Measurements from ENCODE around the gene SCN1B.
"Not testable (repeated sequence)": the region's sequence is repeated elsewhere in the genome, so short reads cannot be mapped to it uniquely, and the experiment has no call there.

Gene SCN1B

GRCh38 chr19:35025969-35026368 lies 4.3 kb upstream of the SCN1B start:
- TF ChIP-seq CTCF (conservative IDR thresholded peaks at IDR 0.05; ENCODE audit: low read depth, low read length): no peak
- no peak overlapping the region for H3K9ac ChIP-seq
- H3K4me2 ChIP-seq: no peak overlapping the region
- no peaks in the 10 kb centered on the region for H3K4me1 ChIP-seq (ENCODE audit: low read depth, poor library complexity, severe bottlenecking)
- H4K20me1 ChIP-seq (ENCODE audit: insufficient read depth): no peaks in the 10 kb centered on the region
- H3K79me2 ChIP-seq (ENCODE audit: insufficient read depth, low read depth): no peaks in the 10 kb centered on the region
- no peak overlapping the region for H2AFZ ChIP-seq (ENCODE audit: low read depth)
- no peak overlapping the region for H3K4me3 ChIP-seq (IDR thresholded peaks at IDR 0.05; ENCODE audit: insufficient read depth, low read depth, low read length)
- H3K27ac ChIP-seq: no peak overlapping the region
- no peaks in the 10 kb centered on the region for H3K36me3 ChIP-seq (ENCODE audit: insufficient read depth)
- no peaks in the 10 kb centered on the region; the same call in 1 of the 2 replicates for H3K27me3 ChIP-seq (ENCODE audit: insufficient read depth, low read depth)

- Histone ChIP-seq H3K27me3 (ENCODE audit: insufficient read depth, low read depth) (peaks cover 1% of the 10 kb centered on the region; the same call in 1 of the 2 replicates), H3K4me1 (ENCODE audit: low read depth, poor library complexity, severe bottlenecking) (no peaks in the 10 kb centered on the region), H3K79me2 (ENCODE audit: insufficient read depth, low read depth) (no peaks in the 10 kb centered on the region), H3K4me2 (no peak overlapping the region), H3K36me3 (ENCODE audit: insufficient read depth) (no peaks in the 10 kb centered on the region), H3K4me3 (IDR thresholded peaks at IDR 0.05; ENCODE audit: insufficient read depth, low read depth, low read length) (no peak overlapping the region), H3K27ac (no peak overlapping the region), H4K20me1 (ENCODE audit: insufficient read depth) (no peaks in the 10 kb centered on the region), H3K9ac (no peak overlapping the region), H2AFZ (ENCODE audit: low read depth) (no peak overlapping the region)
- TF ChIP-seq CTCF (conservative IDR thresholded peaks at IDR 0.05; ENCODE audit: low read depth, low read length): no peak
These were observed 3.9 kb upstream of the SCN1B start for GRCh38 chr19:35026418-35026817.

GRCh38 chr19:35027009-35027408 lies 3.3 kb upstream of the SCN1B start:
- no peaks in the 10 kb centered on the region for H4K20me1 ChIP-seq (ENCODE audit: insufficient read depth)
- H3K27me3 ChIP-seq (ENCODE audit: insufficient read depth, low read depth): peaks cover 5% of the 10 kb centered on the region; the same call in 1 of the 2 replicates
- H3K4me1 ChIP-seq (ENCODE audit: low read depth, poor library complexity, severe bottlenecking): no peaks in the 10 kb centered on the region
- H3K27ac ChIP-seq: no peak overlapping the region
- H3K4me2 ChIP-seq: no peak overlapping the region
- TF ChIP-seq CTCF (conservative IDR thresholded peaks at IDR 0.05; ENCODE audit: low read depth, low read length): no peak
- H3K79me2 ChIP-seq (ENCODE audit: insufficient read depth, low read depth): no peaks in the 10 kb centered on the region
- H3K4me3 ChIP-seq (IDR thresholded peaks at IDR 0.05; ENCODE audit: insufficient read depth, low read depth, low read length): no peak overlapping the region
- no peaks in the 10 kb centered on the region for H3K36me3 ChIP-seq (ENCODE audit: insufficient read depth)
- H3K9ac ChIP-seq: no peak overlapping the region
- H2AFZ ChIP-seq (ENCODE audit: low read depth): no peak overlapping the region

GRCh38 chr19:35027851-35028599 lies 2.2 kb upstream of the SCN1B start:
- Histone ChIP-seq H3K27ac (no peak overlapping the region), H3K4me2 (no peak overlapping the region), H3K4me3 (IDR thresholded peaks at IDR 0.05; ENCODE audit: insufficient read depth, low read depth, low read length) (no peak overlapping the region), H3K36me3 (ENCODE audit: insufficient read depth) (no peaks in the 10 kb centered on the region), H3K27me3 (ENCODE audit: insufficient read depth, low read depth) (peaks cover 15% of the 10 kb centered on the region; the same call in 1 of the 2 replicates), H3K79me2 (ENCODE audit: insufficient read depth, low read depth) (no peaks in the 10 kb centered on the region), H2AFZ (ENCODE audit: low read depth) (no peak overlapping the region), H3K9ac (no peak overlapping the region), H3K4me1 (ENCODE audit: low read depth, poor library complexity, severe bottlenecking) (no peaks in the 10 kb centered on the region), H4K20me1 (ENCODE audit: insufficient read depth) (no peaks in the 10 kb centered on the region)
- TF ChIP-seq CTCF (conservative IDR thresholded peaks at IDR 0.05; ENCODE audit: low read depth, low read length): no peak

GRCh38 chr19:35028600-35028885 lies 1.7 kb upstream of the SCN1B start:
- not testable (repeated sequence) for H3K36me3 ChIP-seq (ENCODE audit: insufficient read depth); H3K4me2 ChIP-seq; H3K4me3 ChIP-seq (IDR thresholded peaks at IDR 0.05; ENCODE audit: insufficient read depth, low read depth, low read length); H3K79me2 ChIP-seq (ENCODE audit: insufficient read depth, low read depth); H3K9ac ChIP-seq; H3K4me1 ChIP-seq (ENCODE audit: low read depth, poor library complexity, severe bottlenecking); H4K20me1 ChIP-seq (ENCODE audit: insufficient read depth); H3K27ac ChIP-seq; H2AFZ ChIP-seq (ENCODE audit: low read depth)
- peaks cover 19% of the 10 kb centered on the region; the same call in 1 of the 2 replicates for H3K27me3 ChIP-seq (ENCODE audit: insufficient read depth, low read depth)

GRCh38 chr19:35029275-35029736 lies 964 bp upstream of the SCN1B start:
- not testable (repeated sequence) for H3K4me2 ChIP-seq; H3K4me3 ChIP-seq (IDR thresholded peaks at IDR 0.05; ENCODE audit: insufficient read depth, low read depth, low read length)

More at GRCh38 chr19:35029275-35029736, 964 bp upstream of the SCN1B start:
- not testable (repeated sequence) for H3K9ac ChIP-seq; H3K36me3 ChIP-seq (ENCODE audit: insufficient read depth); H3K4me1 ChIP-seq (ENCODE audit: low read depth, poor library complexity, severe bottlenecking); H3K27ac ChIP-seq; H3K79me2 ChIP-seq (ENCODE audit: insufficient read depth, low read depth); H2AFZ ChIP-seq (ENCODE audit: low read depth); H4K20me1 ChIP-seq (ENCODE audit: insufficient read depth)
- peaks cover 24% of the 10 kb centered on the region; the same call in 1 of the 2 replicates for H3K27me3 ChIP-seq (ENCODE audit: insufficient read depth, low read depth)

Measured in KMS-11 (cell line).